ENCODE data around the gene GPLD1.

The GPLD1 gene

DNA sequence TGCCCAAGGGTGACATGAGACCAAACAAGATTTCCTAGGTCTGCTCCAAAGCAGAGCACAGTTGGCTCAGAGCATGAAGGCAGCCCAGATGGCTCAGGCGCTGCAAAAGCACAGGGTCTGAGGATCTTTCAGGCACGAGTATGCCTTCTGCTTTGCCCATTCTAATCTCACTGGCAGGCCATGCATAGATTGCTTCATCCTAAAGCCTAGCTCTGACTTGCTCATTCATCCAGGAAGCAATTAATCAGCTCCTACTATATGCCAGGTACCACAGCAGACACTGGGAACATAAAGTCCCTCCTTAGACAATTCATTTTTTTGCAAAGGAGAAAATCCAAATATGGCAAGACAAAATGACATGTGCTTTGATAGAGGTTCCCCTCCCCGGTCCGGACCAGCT is 31.2 kb downstream of the GPLD1 start:
- H4K8ac ChIP-seq (ENCODE audit: low read depth, low read length): no peak overlapping the region
- peaks cover 0 to 5% of the 10 kb centered on the region in 2 donors for H3K36me3 ChIP-seq (replicated peaks in 1 of 2; ENCODE audit: control insufficient read depth in 2 of 2, insufficient read depth in 2 of 2, low read length in 2 of 2)
- H3K9ac ChIP-seq (ENCODE audit: low read depth, low read length, poor library complexity): no peak overlapping the region
- H2BK5ac ChIP-seq (ENCODE audit: low read length): no peak overlapping the region
- no peak overlapping the region for H2BK120ac ChIP-seq (ENCODE audit: low read depth, low read length)
- peaks cover 0 to 1% of the 10 kb centered on the region in 2 donors for H3K4me1 ChIP-seq (ENCODE audit: control insufficient read depth in 2 of 2, insufficient read depth in 1 of 2, low read depth in 1 of 2, low read length in 2 of 2)
- H3K23ac ChIP-seq (ENCODE audit: low read depth, low read length, poor library complexity): no peak overlapping the region
- H4K91ac ChIP-seq (ENCODE audit: low read depth, low read length, poor library complexity): no peak overlapping the region
- no CpG with 5 or more reads among the region's 4 CpGs for WGBS, 2 donors (ENCODE audit: extremely low coverage in 2 of 2, insufficient read length in 2 of 2, insufficient replicate concordance in 1 of 2)
- H3K9me3 ChIP-seq (replicated peaks in 1 of 2; ENCODE audit: control insufficient read depth in 2 of 2, insufficient read depth in 1 of 2, low read depth in 1 of 2, low read length in 2 of 2): no peaks in the 10 kb centered on the region
- H2BK15ac ChIP-seq (ENCODE audit: low read length): no peak overlapping the region
- H3K4me3 ChIP-seq (ENCODE audit: low read length in 2 of 2): no peak overlapping the region
- DNase-seq (ENCODE audit: low spot score): no peak
- no peak overlapping the region for H3K18ac ChIP-seq (ENCODE audit: low read length)
- no peak overlapping the region for H3K14ac ChIP-seq (ENCODE audit: low read length)
- H2AFZ ChIP-seq (ENCODE audit: low read length): no peak overlapping the region
- no peak overlapping the region for H3K27ac ChIP-seq (replicated peaks; ENCODE audit: low read length)
- H3K27me3 ChIP-seq (ENCODE audit: control insufficient read depth in 3 of 3, insufficient read depth in 3 of 3, low read depth in 1 of 3, low read length in 3 of 3): no peaks in the 10 kb centered on the region
- H2AK5ac ChIP-seq (ENCODE audit: low read depth, low read length): no peak overlapping the region
- H3K4ac ChIP-seq (ENCODE audit: low read length): no peak overlapping the region
- no peak overlapping the region for H2BK12ac ChIP-seq (ENCODE audit: low read length)
- no peaks in the 10 kb centered on the region for H3K79me1 ChIP-seq (ENCODE audit: low read depth, low read length)
- H3K4me2 ChIP-seq (ENCODE audit: insufficient read depth, low read length, poor library complexity, severe bottlenecking): no peak overlapping the region

DNA sequence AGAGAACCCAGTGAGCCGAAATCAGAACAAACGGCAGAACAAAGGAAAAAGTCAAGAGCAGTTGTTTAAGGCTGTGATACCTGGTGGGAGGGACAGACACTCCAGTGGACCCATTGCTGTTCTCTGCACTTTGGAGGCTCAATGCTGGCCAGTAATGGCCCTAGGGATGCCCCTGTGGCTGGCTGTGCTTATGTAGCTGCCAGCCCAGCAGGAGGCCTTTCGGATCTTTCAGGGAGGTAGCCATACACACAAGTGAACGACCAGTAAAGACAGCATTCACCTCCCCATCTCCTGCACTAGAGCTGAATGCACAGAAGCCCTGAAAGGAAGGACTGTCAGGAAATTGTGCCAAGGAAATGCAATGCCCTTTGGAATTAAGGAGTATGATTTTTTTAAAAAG is 34.3 kb downstream of the GPLD1 start:
- H3K4me2 ChIP-seq (ENCODE audit: insufficient read depth, low read length, poor library complexity, severe bottlenecking): no peak overlapping the region
- no peak overlapping the region for H3K14ac ChIP-seq (ENCODE audit: low read length)
- H2BK120ac ChIP-seq (ENCODE audit: low read depth, low read length): no peak overlapping the region
- no peak overlapping the region for H2AFZ ChIP-seq (ENCODE audit: low read length)
- H2BK5ac ChIP-seq (ENCODE audit: low read length): no peak overlapping the region
- no peak overlapping the region for H4K8ac ChIP-seq (ENCODE audit: low read depth, low read length)
- no peaks in the 10 kb centered on the region for H3K36me3 ChIP-seq (replicated peaks in 1 of 2; ENCODE audit: control insufficient read depth in 2 of 2, insufficient read depth in 2 of 2, low read length in 2 of 2)
- no peak for DNase-seq (ENCODE audit: low spot score)
- no peak overlapping the region for H2BK15ac ChIP-seq (ENCODE audit: low read length)
- H3K4me1 ChIP-seq (ENCODE audit: control insufficient read depth in 2 of 2, insufficient read depth in 1 of 2, low read depth in 1 of 2, low read length in 2 of 2): peaks cover 0 to 1% of the 10 kb centered on the region in 2 donors
- no peak overlapping the region for H3K18ac ChIP-seq (ENCODE audit: low read length)
- H3K9ac ChIP-seq (ENCODE audit: low read depth, low read length, poor library complexity): no peak overlapping the region
- no peaks in the 10 kb centered on the region for H3K27me3 ChIP-seq (ENCODE audit: control insufficient read depth in 3 of 3, insufficient read depth in 3 of 3, low read depth in 1 of 3, low read length in 3 of 3)
- H3K23ac ChIP-seq (ENCODE audit: low read depth, low read length, poor library complexity): no peak overlapping the region
- H2AK5ac ChIP-seq (ENCODE audit: low read depth, low read length): no peak overlapping the region
- no peak overlapping the region for H4K91ac ChIP-seq (ENCODE audit: low read depth, low read length, poor library complexity)
- no peaks in the 10 kb centered on the region for H3K9me3 ChIP-seq (replicated peaks in 1 of 2; ENCODE audit: control insufficient read depth in 2 of 2, insufficient read depth in 1 of 2, low read depth in 1 of 2, low read length in 2 of 2)
- H3K79me1 ChIP-seq (ENCODE audit: low read depth, low read length): no peaks in the 10 kb centered on the region
- H3K4ac ChIP-seq (ENCODE audit: low read length): no peak overlapping the region
- H3K4me3 ChIP-seq (ENCODE audit: low read length in 2 of 2): no peak overlapping the region
- no CpG with 5 or more reads among the region's 4 CpGs for WGBS, 2 donors (ENCODE audit: extremely low coverage in 2 of 2, insufficient read length in 2 of 2, insufficient replicate concordance in 1 of 2)
- H2BK12ac ChIP-seq (ENCODE audit: low read length): no peak overlapping the region
- H3K27ac ChIP-seq (replicated peaks; ENCODE audit: low read length): no peak overlapping the region

DNA sequence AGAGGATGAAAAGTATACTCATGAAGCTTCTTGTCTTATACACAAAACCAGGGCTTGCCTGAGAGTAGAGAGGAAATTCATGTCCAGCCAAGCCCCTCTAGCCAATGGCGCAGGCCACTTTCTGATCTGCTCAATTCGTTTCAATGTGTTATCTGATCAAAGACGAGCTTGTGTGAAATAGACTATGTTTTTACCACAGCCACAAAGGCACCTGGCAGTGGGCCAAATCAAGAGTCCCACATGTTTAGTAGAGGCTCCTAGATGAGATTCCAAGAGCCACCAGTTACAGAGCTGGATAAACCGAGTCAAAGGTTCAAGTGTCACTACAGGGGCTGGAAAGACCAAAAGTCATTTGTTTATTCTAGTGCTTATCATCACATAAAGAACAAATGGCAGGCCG is 34.9 kb downstream of the GPLD1 start:
- no CpG with 5 or more reads among the region's 5 CpGs for WGBS, 2 donors (ENCODE audit: extremely low coverage in 2 of 2, insufficient read length in 2 of 2, insufficient replicate concordance in 1 of 2)
- H3K4me2 ChIP-seq (ENCODE audit: insufficient read depth, low read length, poor library complexity, severe bottlenecking): no peak overlapping the region

DNA sequence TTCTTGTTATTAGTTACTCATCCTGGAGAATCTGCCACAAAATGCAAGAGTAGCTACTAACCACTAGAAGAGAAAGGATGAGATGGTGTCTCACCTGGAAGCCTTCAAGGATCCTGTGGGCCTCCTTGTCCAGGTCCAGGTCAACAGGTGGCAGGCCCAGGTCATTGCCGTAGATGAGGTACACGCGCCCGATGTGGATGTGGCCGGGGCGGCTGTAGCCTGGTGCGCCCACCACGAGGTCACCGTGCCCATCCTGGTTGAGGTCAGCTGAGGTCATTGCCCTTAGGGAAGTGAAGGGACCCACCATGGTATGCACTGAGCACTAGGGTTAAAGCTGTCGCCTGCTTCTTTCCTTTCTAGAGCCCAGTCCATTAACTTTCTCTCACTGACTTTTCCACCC is 35.5 kb downstream of the GPLD1 start:
- no peak overlapping the region for H3K4me3 ChIP-seq (ENCODE audit: low read length in 2 of 2)
- no peak for DNase-seq (ENCODE audit: low spot score)
- no CpG with 5 or more reads among the region's 10 CpGs for WGBS, 2 donors (ENCODE audit: extremely low coverage in 2 of 2, insufficient read length in 2 of 2, insufficient replicate concordance in 1 of 2)
- no peak overlapping the region for H2AK5ac ChIP-seq (ENCODE audit: low read depth, low read length)
- no peak overlapping the region for H3K14ac ChIP-seq (ENCODE audit: low read length)
- no peak overlapping the region for H2BK12ac ChIP-seq (ENCODE audit: low read length)
- H3K18ac ChIP-seq (ENCODE audit: low read length): no peak overlapping the region
- H3K23ac ChIP-seq (ENCODE audit: low read depth, low read length, poor library complexity): no peak overlapping the region
- no peak overlapping the region for H2BK120ac ChIP-seq (ENCODE audit: low read depth, low read length)
- no peak overlapping the region for H4K8ac ChIP-seq (ENCODE audit: low read depth, low read length)
- no peaks in the 10 kb centered on the region for H3K27me3 ChIP-seq (ENCODE audit: control insufficient read depth in 3 of 3, insufficient read depth in 3 of 3, low read depth in 1 of 3, low read length in 3 of 3)
- no peak overlapping the region for H2BK15ac ChIP-seq (ENCODE audit: low read length)
- H4K91ac ChIP-seq (ENCODE audit: low read depth, low read length, poor library complexity): no peak overlapping the region
- H3K4me1 ChIP-seq (ENCODE audit: control insufficient read depth in 2 of 2, insufficient read depth in 1 of 2, low read depth in 1 of 2, low read length in 2 of 2): peaks cover 0 to 1% of the 10 kb centered on the region in 2 donors
- H3K4ac ChIP-seq (ENCODE audit: low read length): no peak overlapping the region
- H3K36me3 ChIP-seq (replicated peaks in 1 of 2; ENCODE audit: control insufficient read depth in 2 of 2, insufficient read depth in 2 of 2, low read length in 2 of 2): no peaks in the 10 kb centered on the region
- no peak overlapping the region for H2BK5ac ChIP-seq (ENCODE audit: low read length)
- no peak overlapping the region for H3K4me2 ChIP-seq (ENCODE audit: insufficient read depth, low read length, poor library complexity, severe bottlenecking)
- H3K9ac ChIP-seq (ENCODE audit: low read depth, low read length, poor library complexity): no peak overlapping the region
- H3K9me3 ChIP-seq (replicated peaks in 1 of 2; ENCODE audit: control insufficient read depth in 2 of 2, insufficient read depth in 1 of 2, low read depth in 1 of 2, low read length in 2 of 2): no peaks in the 10 kb centered on the region
- H3K79me1 ChIP-seq (ENCODE audit: low read depth, low read length): no peaks in the 10 kb centered on the region
- H2AFZ ChIP-seq (ENCODE audit: low read length): no peak overlapping the region
- no peak overlapping the region for H3K27ac ChIP-seq (replicated peaks; ENCODE audit: low read length)

More for the DNA sequence above, 34.9 kb downstream of the GPLD1 start:
- no peaks in the 10 kb centered on the region for H3K27me3 ChIP-seq (ENCODE audit: control insufficient read depth in 3 of 3, insufficient read depth in 3 of 3, low read depth in 1 of 3, low read length in 3 of 3)
- no peak overlapping the region for H3K23ac ChIP-seq (ENCODE audit: low read depth, low read length, poor library complexity)
- no peak for DNase-seq (ENCODE audit: low spot score)
- no peak overlapping the region for H2AFZ ChIP-seq (ENCODE audit: low read length)
- no peaks in the 10 kb centered on the region for H3K79me1 ChIP-seq (ENCODE audit: low read depth, low read length)
- H3K18ac ChIP-seq (ENCODE audit: low read length): no peak overlapping the region
- H2BK5ac ChIP-seq (ENCODE audit: low read length): no peak overlapping the region
- no peak overlapping the region for H3K9ac ChIP-seq (ENCODE audit: low read depth, low read length, poor library complexity)
- H2BK120ac ChIP-seq (ENCODE audit: low read depth, low read length): no peak overlapping the region
- no peak overlapping the region for H3K4me3 ChIP-seq (ENCODE audit: low read length in 2 of 2)
- no peaks in the 10 kb centered on the region for H3K36me3 ChIP-seq (replicated peaks in 1 of 2; ENCODE audit: control insufficient read depth in 2 of 2, insufficient read depth in 2 of 2, low read length in 2 of 2)
- H3K14ac ChIP-seq (ENCODE audit: low read length): no peak overlapping the region
- H2AK5ac ChIP-seq (ENCODE audit: low read depth, low read length): no peak overlapping the region
- peaks cover 0 to 1% of the 10 kb centered on the region in 2 donors for H3K4me1 ChIP-seq (ENCODE audit: control insufficient read depth in 2 of 2, insufficient read depth in 1 of 2, low read depth in 1 of 2, low read length in 2 of 2)
- H3K9me3 ChIP-seq (replicated peaks in 1 of 2; ENCODE audit: control insufficient read depth in 2 of 2, insufficient read depth in 1 of 2, low read depth in 1 of 2, low read length in 2 of 2): no peaks in the 10 kb centered on the region
- H3K27ac ChIP-seq (replicated peaks; ENCODE audit: low read length): no peak overlapping the region
- no peak overlapping the region for H4K8ac ChIP-seq (ENCODE audit: low read depth, low read length)
- H2BK15ac ChIP-seq (ENCODE audit: low read length): no peak overlapping the region
- no peak overlapping the region for H4K91ac ChIP-seq (ENCODE audit: low read depth, low read length, poor library complexity)
- H3K4ac ChIP-seq (ENCODE audit: low read length): no peak overlapping the region
- H2BK12ac ChIP-seq (ENCODE audit: low read length): no peak overlapping the region

Data from neuronal stem cell (in vitro differentiated cells).